Measurements from ENCODE around the gene ADAM8.

ADAM8 gene

GRCh38 chr10:133275684-133276092 is 980 bp downstream of the ADAM8 start:
- DNase-seq (ENCODE audit: low read depth in 1 of 2, low spot score in 1 of 2) = no peak
- TF ChIP-seq JUND (IDR thresholded peaks at IDR 0.05; ENCODE audit: low read depth) = no peak
- in situ Hi-C loops (cut with HindIII; ENCODE audit: low pct_unique_long_range_greater_than_20kb, low sequenced_read_pairs) = no loop called here

DNA sequence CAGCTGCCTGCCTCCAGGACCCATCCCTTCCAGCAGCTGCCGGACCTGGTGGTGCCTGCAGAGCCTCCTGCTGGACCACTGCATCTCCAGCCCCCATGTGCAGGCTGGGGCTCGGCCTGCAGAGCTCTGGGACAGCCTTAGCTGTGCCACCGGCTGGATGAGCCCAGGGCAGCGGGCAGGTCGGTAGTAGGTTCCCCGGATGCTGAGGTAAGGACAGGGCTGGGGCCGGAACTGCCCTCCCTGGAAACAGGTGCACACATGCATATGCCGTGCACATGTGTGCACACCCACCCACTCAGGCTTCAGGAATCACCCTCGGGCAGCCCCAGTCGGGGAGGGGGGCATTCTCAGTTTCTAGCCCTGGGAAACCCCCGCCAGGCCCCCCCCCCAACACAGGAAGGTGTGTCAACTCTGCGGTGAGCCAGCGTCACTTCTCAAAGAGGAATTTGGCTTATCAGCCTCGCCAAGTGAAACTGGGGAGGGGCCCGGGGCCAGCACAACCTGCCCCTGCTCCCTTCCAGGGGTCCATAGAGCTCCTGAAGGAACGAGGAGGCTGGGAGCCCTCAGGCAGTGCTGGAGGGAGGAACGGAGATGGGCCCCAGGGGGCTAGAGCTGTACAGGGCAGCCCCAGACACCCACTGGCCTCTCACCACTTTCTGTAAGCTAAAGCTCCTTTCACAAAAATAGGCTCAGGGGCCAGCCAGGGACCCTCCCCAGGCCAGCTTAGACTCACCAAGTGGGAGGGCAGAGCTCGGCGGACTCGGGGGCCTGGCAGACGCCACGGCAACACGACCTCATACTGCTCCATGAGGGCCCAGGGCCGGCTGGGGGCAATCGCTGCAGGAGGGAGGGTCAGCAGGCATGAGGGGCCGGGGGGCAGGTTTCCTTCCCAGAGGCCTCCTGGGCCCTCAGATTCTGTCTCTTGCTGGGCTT is 1.7 kb downstream of the ADAM8 start:
- in situ Hi-C loops (cut with HindIII; ENCODE audit: low pct_unique_long_range_greater_than_20kb, low sequenced_read_pairs) = no loop called here
- DNase-seq (ENCODE audit: low read depth in 1 of 2, low spot score in 1 of 2) = no peak
- TF ChIP-seq JUND (IDR thresholded peaks at IDR 0.05; ENCODE audit: low read depth) = no peak

- no peak for TF ChIP-seq JUND (IDR thresholded peaks at IDR 0.05; ENCODE audit: low read depth)
- in situ Hi-C loops (cut with HindIII; ENCODE audit: low pct_unique_long_range_greater_than_20kb, low sequenced_read_pairs) = no loop called here
- DNase-seq (ENCODE audit: low read depth in 1 of 2, low spot score in 1 of 2) = no peak
Measured at GRCh38 chr10:133273534-133274143, 3.0 kb downstream of the ADAM8 start.

DNA sequence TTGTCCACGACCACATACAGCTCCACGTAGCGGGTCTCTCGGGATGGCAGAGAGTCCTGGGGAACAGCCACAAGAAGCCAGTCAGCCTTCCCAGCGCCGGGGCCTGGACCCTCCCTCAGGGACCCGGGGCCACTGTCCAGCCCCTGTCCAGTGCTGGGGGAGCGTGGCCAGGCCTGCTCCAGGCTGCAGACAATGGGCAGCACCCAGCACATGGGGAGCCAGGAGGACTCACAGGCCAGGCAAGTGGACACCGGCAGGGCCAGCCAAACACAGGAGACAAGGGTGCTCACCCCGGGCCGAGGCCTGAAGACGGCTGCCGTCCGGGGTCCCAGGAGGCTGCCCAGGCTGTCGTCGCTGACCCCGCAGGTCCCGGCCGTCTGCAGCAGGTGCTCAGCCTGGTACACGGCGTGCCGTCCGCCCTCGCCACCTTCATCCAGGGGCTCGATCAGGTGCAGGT is 3.7 kb downstream of the ADAM8 start:
- no peak for DNase-seq (ENCODE audit: low read depth in 1 of 2, low spot score in 1 of 2)
- no peak for TF ChIP-seq JUND (IDR thresholded peaks at IDR 0.05; ENCODE audit: low read depth)
- in situ Hi-C loops (cut with HindIII; ENCODE audit: low pct_unique_long_range_greater_than_20kb, low sequenced_read_pairs) = no loop called here

DNA sequence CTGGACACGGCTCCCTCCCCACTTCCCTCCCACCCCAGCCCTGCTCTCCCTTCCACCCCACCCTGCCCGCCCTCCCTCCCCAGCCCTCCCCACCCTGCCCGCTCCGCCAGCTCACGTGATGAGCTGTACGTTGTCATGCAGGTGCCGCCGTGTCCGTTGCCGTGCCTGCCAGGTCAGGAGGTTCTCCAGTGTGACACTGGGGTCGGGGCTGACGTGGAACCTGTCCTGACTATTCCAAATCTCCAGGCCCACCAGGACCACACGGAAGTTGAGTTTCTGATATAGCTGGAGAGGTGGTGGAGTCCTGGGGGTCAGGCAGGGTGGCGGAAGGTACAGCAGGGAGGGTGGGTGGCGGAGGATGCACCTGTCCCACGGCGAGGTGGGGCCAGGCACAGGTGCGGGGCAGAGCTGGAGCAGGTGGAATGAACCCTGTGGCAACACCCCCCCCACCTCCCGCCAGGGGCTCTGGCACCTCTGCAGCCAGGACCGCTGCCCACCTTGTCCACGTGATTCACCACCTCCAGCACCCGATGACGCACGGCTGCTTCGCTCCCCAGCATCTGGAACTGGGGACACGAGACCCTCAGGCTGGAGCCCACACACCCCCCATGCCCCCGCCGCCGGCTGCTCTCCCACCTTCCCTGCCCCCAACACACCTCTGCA is 4.2 kb downstream of the ADAM8 start:
- DNase-seq (ENCODE audit: low read depth in 1 of 2, low spot score in 1 of 2) = no peak
- no peak for TF ChIP-seq JUND (IDR thresholded peaks at IDR 0.05; ENCODE audit: low read depth)
- in situ Hi-C loops (cut with HindIII; ENCODE audit: low pct_unique_long_range_greater_than_20kb, low sequenced_read_pairs) = no loop called here

DNA sequence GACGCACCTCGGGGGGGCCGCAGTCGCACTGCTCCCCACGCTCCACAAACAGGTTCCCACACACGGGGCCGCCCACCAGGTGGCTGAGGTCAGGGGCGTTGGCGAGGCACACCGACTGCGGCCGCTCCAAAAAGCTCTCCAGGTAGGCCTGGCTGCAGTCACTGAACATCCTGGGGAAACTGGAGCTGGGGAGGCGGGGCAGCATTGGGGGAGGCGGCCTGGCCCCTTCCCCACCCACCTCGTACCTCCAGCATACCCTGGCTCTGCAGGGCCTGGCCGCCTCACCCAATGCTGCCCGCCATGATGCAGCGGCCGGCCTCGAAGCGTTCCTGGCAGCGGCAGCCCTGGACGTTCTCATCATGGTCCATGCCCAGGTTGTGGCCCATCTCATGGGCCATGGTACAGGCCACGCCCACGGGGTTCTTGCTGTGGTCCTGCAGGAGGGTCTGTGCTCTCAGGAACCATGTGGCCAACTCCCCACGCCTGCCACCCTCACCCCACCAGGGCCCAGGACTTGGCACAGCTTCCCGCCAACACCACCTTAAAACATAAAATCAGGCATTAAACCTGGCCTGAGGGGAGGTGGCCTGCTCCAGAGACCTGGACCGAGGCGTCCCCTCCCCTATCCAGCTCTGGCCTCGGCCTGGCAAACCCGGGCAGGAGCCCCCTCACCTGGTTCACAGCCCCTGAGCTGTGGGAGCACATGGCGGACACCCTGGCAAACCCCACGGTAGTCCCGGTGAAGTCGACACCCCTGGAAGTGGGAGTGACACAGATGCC is 5.0 kb downstream of the ADAM8 start:
- no peak for DNase-seq (ENCODE audit: low read depth in 1 of 2, low spot score in 1 of 2)
- TF ChIP-seq JUND (IDR thresholded peaks at IDR 0.05; ENCODE audit: low read depth) = no peak
- in situ Hi-C loops (cut with HindIII; ENCODE audit: low pct_unique_long_range_greater_than_20kb, low sequenced_read_pairs) = no loop called here

DNA sequence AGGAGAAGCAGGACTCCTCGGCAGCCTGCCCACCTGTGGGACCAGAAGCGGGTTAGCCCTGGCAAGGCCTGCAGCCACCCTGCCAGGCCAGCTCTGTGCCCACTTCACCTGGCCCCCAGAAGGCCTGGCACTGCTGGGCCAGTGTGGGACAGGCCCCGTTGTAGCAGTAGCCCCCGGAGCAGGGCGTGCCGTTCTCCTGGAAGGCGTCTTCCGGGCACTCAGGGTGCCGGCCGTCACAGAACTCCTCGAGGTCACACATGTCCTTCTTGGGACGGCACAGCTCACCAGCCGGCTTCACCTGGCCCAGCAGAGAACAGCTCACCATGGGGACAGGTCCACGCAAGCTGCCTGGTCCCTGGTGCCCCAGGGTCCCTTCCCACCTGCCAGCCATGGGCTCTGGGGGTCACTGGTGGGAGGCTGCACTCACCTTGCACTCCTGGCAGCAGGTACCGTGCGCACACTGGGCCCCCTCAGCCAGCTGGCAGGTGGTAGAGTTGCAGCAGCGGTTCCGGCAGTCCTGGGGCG is 5.8 kb downstream of the ADAM8 start:
- in situ Hi-C loops (cut with HindIII; ENCODE audit: low pct_unique_long_range_greater_than_20kb, low sequenced_read_pairs) = no loop called here
- TF ChIP-seq JUND (IDR thresholded peaks at IDR 0.05; ENCODE audit: low read depth) = no peak
- DNase-seq (ENCODE audit: low read depth in 1 of 2, low spot score in 1 of 2) = no peak

DNA sequence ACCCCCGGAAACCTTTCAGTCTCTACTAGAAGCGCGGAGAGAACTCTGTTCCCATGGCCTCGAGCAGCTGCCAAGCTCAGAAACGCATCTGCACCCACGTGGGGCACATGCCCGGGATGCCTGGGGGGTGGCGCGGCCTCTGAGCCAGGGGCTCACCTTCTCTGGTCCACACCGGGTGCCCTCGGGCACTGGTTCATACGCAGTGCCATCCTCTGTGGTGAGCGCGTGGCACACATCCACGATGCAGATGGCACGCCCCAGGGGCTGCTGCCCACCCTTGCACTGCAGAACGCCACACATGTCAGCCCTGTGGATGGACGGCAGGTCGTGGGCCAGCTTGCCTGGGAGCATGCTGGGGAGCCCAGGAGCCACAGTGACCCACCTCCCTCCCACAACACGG is 6.5 kb downstream of the ADAM8 start:
- no peak for TF ChIP-seq JUND (IDR thresholded peaks at IDR 0.05; ENCODE audit: low read depth)
- no peak for DNase-seq (ENCODE audit: low read depth in 1 of 2, low spot score in 1 of 2)
- in situ Hi-C loops (cut with HindIII; ENCODE audit: low pct_unique_long_range_greater_than_20kb, low sequenced_read_pairs) = no loop called here

DNA sequence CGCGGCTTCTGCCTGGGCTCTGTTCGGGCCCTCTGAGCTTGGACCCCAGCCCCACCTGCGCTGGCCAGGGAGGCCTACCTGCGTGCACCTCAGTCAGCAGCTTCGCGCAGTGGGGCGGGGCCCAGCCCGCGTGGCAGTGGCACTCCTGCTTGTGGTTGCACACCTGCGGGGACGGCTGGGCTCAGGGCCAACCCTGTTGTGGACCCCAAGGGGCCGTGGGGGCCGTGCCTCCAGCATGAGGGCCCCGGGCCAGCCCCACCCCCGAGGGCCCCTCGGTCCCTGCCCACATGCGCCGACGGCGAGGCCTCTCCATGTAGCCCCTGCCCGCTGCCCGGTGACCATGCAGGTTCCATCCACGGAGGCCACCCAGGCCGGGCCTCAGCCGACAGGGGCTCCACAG is 7.3 kb downstream of the ADAM8 start:
- no peak for DNase-seq (ENCODE audit: low read depth in 1 of 2, low spot score in 1 of 2)
- TF ChIP-seq JUND (IDR thresholded peaks at IDR 0.05; ENCODE audit: low read depth) = no peak
- in situ Hi-C loops (cut with HindIII; ENCODE audit: low pct_unique_long_range_greater_than_20kb, low sequenced_read_pairs) = no loop called here

DNA sequence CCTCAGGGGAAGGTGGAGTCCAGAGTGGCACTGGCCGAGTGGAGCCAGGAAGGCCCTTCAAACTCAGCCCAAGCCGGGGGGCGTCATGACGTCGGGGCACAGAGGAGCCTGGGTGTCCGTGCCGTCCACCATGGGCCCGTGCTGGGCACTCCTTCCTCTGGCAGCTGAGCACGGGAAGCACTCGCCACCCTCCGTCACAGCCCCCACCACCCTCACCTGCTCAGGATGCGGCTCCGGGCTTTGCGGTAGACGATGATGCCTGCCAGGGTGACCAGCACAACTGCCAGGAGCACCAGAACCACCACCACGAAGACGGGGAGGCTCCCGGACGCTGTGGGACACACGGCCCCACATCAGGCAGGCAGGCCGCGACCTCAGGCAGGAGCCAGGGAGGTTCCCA is 8.1 kb downstream of the ADAM8 start:
- in situ Hi-C loops (cut with HindIII; ENCODE audit: low pct_unique_long_range_greater_than_20kb, low sequenced_read_pairs) = no loop called here
- DNase-seq (ENCODE audit: low read depth in 1 of 2, low spot score in 1 of 2) = no peak
- TF ChIP-seq JUND (IDR thresholded peaks at IDR 0.05; ENCODE audit: low read depth) = no peak

GRCh38 chr10:133267829-133268228 is 8.8 kb downstream of the ADAM8 start:
- no peak for DNase-seq (ENCODE audit: low read depth in 1 of 2, low spot score in 1 of 2)
- no peak for TF ChIP-seq JUND (IDR thresholded peaks at IDR 0.05; ENCODE audit: low read depth)
- in situ Hi-C loops (cut with HindIII; ENCODE audit: low pct_unique_long_range_greater_than_20kb, low sequenced_read_pairs) = no loop called here

- in situ Hi-C loops (cut with HindIII; ENCODE audit: low pct_unique_long_range_greater_than_20kb, low sequenced_read_pairs) = no loop called here
Measured at GRCh38 chr10:133267293-133267692, 9.4 kb downstream of the ADAM8 start.

More at GRCh38 chr10:133267293-133267692, 9.4 kb downstream of the ADAM8 start:
- no peak for TF ChIP-seq JUND (IDR thresholded peaks at IDR 0.05; ENCODE audit: low read depth)
- no peak for DNase-seq (ENCODE audit: low read depth in 1 of 2, low spot score in 1 of 2)
